ENCODE measurements around the gene METTL25.

METTL25 gene

DNA sequence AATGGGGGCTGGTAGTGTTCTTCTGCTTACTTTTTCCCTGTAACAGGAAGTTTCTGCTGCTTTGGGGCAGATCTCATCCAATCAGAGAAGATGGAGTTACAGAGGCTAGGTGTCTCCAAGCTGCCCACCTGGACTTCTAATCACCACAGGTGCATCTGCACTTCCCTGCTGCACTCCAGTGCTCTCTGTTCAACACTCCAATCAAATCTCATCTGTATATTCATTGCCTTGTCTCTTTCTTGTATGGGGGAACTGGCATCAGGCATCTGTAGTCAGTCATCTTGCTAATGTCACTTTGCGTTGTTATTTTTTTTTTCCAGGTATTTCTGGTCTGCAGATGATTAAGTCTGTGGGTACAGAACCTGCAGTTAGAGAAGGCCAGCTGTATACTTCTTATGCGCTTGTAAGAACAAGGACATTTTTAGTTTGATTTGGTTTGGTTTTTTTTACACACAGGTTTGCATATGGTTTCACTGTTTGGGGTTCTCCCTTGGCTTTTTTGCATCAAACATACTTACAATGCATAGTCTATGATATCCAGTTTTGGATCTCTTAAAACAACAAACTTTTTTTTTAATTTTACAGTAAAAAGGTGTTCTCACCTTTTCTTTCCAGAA lies 116.0 kb downstream of the METTL25 start:
- DNase-seq: no peak

DNA sequence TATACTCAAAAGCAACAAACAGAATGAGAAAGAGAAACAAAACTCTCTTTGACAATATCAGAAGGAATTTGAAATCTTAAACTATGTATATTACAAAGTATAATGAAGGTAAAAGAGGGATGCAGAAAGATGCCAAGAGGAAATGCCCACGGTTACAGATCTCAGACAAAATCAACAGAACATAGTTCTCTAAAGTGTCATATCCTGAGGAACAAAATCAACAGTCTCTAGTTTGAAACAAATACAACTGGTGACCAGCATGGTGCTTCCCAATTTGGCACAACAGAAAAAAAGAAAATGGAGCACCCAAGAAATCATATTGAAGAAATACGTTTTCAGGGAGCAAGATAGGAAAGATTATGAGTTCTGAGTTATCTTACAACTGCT lies 116.5 kb downstream of the METTL25 start:
- no peak for DNase-seq

DNA sequence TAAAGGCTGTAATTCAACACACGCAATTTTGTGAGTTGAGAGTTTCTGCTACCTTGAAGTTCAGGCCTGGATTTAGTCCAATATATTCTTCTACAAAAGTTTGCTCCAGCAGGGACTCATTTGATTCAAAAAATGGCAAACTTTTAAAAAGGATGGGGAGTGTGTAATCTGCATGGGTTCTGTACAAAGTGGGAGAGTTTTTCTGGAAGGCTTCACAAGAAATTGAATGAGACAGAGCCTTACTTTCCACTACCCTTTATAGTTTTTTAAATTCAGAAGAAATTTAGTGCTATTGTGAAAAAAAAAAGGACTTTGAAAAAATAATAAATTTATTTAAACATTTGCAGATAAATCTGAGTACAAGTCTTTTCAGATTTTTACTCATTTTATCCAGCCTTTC lies 116.9 kb downstream of the METTL25 start:
- DNase-seq: no peak

DNA sequence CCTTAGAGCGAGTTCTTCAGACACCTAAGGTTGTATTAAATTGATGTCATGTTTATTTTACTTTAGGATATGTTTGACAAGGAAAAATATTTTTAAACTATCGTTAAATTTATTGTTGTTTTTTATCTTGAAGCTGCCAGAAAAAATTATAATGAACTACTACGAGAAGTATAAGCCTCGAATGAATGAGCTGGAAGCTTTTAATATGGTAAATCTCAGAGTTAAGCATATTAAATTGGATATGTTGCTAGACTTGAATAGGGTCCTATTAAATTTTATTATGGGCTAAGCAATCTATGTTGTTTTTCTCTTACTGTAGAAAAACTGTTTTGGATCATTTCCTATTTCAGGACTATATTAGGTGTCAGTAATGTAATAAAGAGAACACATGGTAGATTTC lies 118.2 kb downstream of the METTL25 start:
- no peak for DNase-seq

DNA sequence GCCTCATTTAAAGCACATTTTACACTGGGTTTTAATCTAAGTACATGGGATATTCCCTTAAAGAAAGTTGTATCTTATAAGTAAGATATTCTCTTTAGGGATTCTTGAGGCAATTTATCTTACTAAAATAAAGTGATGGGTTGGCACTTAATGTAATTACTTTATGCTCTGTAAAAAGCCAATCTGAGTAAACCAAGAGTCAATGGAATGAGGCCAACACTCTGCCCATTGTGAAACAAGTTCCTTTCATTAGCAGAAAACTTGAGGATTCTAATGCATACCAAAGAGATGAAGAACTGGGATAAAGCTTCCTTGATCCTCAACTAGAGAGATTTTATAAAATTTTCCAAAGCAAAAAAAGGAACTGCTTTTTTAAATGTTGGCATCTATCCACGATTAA lies 121.2 kb downstream of the METTL25 start:
- no peak for DNase-seq

DNA sequence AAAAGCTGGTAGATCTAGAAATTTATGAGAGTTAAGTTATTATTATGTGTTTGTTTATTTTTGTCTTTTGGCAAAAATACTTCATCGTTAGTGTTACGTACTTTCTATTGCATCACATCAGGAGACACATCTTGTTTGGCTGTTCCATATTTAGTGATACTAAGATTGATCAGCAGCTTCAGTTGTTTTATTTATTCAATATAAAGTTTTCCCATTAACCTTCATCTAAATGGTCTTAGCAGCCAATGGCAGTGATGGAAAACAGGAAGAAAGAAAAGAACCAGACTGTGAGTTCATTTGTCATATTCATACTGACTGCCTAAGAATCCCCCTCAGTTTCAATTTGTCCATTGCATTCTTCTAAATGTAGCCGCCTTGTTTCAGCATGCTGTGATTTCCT lies 122.3 kb downstream of the METTL25 start:
- no peak for DNase-seq

DNA sequence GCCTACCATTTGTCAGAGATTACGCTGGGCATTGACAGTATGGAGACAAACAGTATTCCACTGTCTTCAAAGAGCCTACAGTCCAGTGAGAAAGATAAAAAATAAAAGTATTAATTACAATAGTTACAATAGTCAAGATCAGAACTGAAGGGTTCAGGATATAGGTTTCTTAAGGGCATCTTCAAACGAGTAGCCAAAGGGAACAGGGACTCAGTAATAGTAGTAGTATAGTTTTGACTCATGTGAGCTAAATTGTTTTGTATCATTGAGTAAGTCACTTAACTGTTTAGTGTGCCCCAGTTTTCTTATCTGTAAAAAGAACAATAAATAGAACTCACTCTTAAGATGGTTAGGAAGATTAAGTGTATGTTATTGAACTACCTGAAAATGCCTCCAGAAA lies 123.6 kb downstream of the METTL25 start:
- no peak for DNase-seq

DNA sequence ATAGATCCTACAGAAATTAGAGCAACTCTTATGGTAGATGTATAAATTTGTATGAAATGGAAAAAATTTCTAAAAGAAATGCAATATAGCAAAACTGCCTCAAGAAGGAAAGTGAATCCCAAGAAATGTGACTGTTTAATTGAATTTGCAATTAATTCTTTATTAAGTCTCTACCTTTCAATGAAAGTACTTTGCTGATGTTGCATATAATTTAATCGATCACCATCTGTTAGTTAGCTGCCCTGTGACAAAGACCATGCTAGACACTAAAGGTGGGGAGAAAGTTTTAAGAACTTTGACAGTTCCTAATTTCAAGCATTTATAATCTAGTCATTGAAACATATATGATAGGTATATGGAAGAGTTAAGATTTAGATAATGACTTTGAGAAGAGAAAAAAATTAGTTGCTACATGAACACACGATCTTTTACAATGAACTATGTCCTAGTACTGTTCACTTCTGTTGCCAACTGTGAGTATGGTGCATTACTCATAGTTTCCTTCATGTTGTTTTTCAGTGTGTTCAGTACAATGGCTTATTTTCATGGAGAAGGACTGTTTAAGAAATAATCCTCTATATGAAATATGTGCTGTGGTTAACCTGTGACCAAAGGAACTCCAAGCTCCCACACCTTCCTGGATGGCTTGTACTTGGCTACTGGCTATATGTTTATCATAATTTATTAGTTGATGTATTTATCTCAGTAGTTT lies 128.4 kb downstream of the METTL25 start:
- DNase-seq: no peak

DNA sequence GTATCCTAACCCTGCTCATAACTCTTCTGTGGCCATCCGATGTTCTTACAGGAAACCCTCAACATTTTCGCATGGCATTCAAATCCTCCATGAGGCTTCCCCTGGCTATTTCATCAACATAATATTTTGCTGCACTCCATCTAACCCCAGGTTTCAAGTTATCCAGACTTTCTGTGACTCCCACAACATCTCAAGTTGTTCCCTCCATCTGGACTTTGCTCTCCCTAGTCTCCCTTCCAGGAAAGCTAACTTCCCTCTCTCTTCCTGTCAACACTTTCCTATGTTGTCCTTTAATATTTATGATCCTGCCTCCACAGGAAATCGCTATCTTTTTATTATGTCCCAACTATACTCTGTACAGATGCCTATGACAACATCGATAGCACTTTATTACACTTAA lies 146.1 kb downstream of the METTL25 start:
- no peak for DNase-seq

DNA sequence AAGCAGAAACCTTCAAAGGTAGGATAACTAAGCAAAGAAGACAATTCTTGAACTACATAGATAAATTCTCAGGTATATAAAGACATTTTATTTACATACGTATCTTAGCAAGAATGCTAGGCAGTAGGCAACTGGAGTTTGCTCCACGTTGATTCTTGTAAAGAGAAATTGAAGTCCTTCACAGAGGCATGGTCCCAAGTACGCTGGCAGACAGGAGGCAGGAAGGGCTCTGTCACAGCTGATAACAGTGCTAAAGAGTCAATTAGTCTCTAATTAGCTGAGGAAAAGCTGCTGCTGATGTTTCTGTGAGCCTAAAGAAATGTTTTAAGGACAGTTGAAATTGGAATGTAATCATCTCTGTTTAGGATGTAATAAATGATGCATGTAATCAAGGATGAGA lies 146.8 kb downstream of the METTL25 start:
- DNase-seq: no peak

DNA sequence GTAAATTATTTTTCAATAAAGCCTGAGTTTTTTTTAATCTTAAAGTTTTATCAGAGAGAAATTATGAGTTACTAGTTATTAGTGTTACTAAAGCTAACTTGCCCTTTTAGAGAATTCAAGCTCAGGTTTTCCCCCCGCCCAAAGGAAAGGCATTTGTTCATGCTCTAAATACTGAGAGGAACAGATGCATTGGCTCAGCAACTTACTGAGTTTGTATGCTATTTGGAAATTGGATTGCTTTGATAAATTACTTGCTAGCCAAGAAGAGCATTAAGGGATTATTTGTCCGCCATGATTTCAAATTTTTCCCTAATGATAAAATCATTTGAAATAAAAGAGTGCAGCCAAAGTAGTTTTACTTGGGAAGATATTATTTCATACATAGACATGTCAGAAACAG lies 149.4 kb downstream of the METTL25 start:
- DNase-seq: no peak

DNA sequence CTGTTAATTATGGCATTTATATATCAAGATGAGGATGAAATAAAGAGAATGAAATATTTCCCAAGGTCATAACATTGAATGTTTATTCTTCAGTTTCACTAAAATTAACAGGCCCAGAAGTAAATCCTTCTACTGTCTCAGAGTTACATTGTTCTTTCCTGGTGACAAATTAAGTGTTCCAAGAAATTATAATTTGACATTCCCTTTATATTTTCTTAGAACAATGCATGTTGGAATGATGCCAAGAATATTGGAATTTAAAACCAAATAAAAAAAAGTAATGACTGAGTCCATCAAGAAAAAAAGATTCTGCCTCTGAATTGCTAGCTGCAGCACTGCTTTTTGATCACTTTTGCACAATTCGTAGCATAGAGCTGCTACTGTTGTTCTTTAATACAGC lies 152.1 kb downstream of the METTL25 start:
- DNase-seq: no peak

DNA sequence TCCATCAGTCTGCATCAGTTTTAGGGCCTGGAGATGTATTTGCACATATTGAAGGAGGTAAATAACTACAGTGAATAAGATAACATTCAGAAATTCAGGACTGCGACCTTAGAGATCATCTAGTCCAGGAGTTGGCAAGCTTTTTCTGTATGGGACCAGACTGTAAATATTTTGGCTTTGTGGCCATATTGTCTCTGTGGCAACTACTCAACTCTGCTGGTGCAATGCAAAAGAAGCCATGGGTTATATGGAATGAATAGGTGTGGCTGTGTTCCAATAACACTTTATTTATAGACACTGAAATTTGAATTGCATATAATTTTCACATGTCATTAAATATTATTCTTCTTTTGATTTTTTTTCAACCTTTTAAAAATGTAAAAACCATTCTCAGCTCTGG lies 156.6 kb downstream of the METTL25 start:
- DNase-seq: no peak

DNA sequence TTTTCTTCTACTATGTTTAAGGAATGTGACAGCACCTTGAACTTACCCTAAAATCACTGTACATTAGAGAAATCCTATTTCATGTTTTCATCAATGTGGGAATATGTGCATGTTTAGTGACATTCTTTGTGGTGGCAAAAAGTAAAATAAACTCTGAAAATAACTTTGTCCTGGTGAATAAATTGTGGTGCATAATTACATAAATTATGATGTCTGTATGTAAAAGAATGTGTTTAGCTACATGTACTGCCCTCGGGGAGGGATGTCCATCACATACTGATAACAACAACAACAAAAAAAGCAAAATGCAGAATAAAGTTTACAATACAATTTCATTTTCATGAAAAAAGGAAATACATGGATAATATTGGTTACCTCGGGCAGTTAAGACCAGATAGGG lies 157.3 kb downstream of the METTL25 start:
- no peak for DNase-seq

DNA sequence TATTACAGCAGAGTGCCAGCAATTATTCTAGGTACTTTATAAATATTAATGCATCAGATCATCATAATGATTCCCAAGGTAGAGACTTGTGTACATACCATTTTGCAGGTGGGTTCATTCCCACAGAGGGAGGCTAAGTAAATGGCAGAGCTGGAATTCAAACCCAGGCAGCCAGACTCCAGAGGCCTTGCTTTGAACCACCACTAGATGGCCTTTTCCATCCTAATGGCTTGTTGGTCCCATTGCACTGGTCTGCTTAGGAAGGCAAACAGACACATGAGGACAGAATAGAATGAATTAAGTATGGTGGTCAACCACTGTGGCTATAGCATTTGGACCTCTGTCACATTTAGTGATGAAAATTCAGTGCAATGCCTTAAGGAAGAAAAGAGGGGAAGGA lies 158.7 kb downstream of the METTL25 start:
- no peak for DNase-seq

DNA sequence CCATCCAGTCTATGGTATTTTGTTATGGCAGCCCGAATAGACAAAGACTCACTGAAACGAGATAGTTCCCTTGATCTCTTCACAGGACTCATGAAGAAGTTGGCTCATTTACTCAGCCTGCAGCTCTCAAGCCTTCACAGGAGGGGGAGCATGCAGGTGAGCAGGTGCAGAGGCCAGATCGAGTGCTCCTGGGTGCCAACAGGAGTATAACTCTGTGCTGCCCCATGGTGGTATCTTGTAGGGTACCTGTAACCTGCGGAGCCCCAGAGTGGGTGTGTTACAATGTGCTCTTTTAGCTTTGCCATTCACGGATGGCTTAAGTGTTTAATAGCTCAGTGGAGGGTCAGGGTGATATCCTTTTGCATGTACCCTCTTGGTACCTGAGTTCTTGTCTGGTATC lies 159.5 kb downstream of the METTL25 start:
- DNase-seq: no peak

DNA sequence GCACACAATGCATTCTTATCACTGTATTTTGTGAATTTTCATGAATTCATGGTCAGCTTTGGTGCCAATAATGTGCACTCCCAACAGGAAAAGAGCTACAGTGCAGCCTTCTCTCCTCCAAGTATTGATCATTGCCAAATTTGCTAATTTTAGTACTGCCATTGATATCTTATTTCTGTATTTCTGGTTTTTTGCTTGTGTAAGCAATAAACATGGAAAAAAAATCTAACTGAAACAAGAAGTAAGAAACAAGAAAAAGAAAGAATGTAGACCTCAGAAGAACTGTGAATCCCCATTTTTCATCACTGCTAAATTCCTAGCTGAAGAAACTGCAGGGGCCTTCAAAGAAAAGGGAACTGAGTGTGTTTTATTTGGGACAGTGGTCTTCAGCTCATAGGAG lies 161.2 kb downstream of the METTL25 start:
- no peak for DNase-seq

DNA sequence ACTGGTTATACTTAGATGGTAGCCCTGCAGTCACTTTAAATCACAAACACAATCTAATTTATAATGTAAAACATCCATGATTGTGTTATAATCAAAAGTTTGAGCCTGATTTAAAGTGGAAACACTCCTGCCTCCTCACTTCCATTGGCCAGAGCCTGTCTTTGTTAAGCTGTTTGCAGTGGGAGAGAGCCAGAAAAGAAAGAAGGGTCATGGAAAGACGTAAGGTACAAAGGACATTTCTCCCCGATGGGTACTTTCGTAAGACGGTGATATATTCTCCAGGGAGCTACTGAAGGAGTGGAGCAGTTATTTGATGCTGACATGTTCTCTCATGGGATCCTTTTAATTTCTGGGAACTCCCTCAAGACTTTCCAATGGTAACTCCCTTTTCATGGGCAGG lies 164.0 kb downstream of the METTL25 start:
- no peak for DNase-seq

DNA sequence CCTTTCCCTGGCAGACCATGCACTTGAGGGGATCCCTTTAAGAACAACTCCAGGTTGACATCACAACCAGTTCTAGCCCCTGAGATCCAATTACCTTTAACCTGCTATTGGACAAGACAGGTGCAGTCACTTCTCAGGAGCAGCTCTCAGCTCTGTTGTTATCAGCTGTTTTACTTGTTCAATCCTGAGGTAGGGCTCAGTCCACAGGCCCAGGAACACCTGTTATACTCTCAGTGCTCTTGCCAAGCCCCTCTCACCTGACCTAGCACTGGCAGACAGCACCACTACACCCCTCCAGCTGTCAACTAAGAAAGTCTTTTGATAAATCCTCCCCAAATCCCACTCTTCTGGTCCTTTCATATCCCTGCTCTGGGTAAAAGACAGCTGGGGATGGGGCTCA lies 164.4 kb downstream of the METTL25 start:
- no peak for DNase-seq

DNA sequence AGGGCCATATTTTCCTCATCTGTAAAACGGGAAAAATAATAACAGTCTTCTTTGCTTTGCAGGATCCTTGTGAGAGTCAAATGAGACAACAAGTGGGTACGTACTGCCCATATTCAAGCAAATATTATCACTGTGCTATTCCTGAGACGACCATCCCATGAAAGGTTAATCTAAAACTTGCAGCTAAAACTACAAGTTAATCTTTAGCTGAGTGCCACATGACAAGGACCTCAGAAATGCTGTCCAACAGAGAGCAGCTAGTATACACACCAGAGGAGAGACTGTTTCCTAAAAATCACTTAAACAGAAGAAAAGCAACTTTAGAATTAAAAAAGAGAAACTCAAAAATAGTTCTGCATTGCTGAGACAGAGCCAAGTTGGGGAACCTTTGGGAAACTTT lies 165.7 kb downstream of the METTL25 start:
- no peak for DNase-seq

DNA sequence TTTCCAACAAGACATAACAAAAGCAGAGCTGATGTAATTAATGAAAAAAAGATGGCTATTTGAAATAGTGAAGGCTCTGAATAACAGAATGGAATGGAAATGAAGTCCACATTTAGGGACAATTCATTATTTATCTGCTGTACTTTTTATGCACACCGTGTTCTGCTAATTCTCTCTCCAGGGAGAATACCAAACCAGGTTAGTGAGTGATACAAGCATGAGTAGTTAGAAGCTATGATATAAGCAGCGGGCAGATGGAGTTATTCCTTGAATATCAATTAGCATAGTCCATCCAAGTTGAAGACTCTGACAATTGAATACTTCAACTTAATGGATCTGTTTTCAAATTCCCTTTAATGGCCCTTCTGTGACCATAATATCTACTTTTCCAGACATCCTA lies 166.3 kb downstream of the METTL25 start:
- DNase-seq: no peak

DNA sequence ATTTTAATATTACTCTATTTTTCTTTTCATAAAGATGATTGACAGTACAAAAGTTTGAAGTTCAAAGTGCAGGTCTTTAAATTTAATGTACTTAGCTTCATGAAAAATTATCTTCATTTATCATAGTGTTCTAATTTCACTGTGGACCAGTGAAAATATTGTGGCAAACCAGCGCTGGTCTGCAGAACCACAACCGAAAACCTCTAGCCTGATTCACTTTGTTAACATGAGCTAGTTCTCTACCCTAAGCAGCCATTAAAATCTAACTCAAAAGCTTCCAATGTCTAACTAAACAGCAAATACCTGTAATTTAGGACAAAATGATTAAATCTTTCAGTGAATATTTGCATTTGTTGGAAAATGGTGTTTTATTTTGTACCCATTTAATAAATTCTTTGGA lies 167.3 kb downstream of the METTL25 start:
- DNase-seq: no peak

DNA sequence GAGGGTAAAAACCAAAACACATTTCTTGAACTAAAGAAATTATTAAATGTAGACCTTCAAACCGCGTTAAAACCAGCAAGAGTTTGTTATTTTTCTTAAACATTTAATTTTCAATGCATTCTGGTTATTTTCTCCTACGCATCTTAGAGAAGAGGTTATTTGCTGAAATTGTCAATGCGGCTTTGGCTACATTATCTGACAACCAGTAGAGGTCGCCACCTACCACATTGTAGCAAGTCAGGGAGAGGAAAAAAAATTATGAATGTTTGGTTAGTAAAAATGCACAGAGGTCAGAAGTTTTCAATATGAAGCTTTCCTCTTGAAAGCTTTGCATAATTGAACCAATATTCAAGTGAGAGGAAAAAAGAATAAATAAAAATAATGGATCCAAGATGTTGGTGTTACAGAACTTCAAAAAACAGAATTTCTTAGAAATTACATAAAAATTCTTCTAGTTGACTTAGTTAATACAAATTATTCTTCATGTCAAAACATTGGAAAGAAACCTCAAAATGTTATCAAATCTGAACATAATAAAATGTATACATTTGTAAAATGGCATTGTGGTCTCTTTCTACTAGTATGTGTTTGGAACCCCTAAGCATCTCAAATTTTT lies 168.9 kb downstream of the METTL25 start:
- DNase-seq: no peak
